K562 (cell line): Measurements from ENCODE around the gene NTSR1. TPM values are rescaled to one million over a fixed set of nuclear protein-coding genes. Genes with fewer than 3 reads are reported as not detected.

Source experiments
- DIDO1 ChIP-seq: fragments of 450-650 bp; IDR thresholded peaks from 2 replicates; pipeline ENCODE4 v1.6.1; 2016; ENCODE audit warnings: low read depth, missing biosample characterization, missing genetic modification characterization
- POLR2G ChIP-seq: fragments of 200-400 bp; formaldehyde crosslinking; IDR thresholded peaks from 2 replicates; pipeline ENCODE4 v1.6.1; 2017; ENCODE audit warnings: low read depth, mild to moderate bottlenecking, antibody characterized with exemption, low read length, moderate library complexity
- SPI1 ChIP-seq: IDR thresholded peaks from 2 replicates; pipeline ENCODE4 v1.6.1; 2011; ENCODE audit warnings: low read depth, low read length, control low read depth, borderline replicate concordance
- TBP ChIP-seq: optimal IDR thresholded peaks from 2 replicates; pipeline ENCODE3; 2011; ENCODE audit warnings: low read depth, low read length, improper control_type of control experiment
- TCF3 ChIP-seq: sonication (generic); formaldehyde crosslinking; IDR thresholded peaks from 2 replicates; pipeline ENCODE4 v1.4.0; 2020; ENCODE audit warnings: mild to moderate bottlenecking, missing genetic modification reagents
- UBTF ChIP-seq, 2 experiments: IDR thresholded peaks; 2 replicates each; pipeline ENCODE4 v1.6.1; 2012; ENCODE audit warnings: improper control_type of control experiment in 2 of 2, low read depth in 2 of 2, low read length in 2 of 2, borderline replicate concordance in 1 of 2
- ZBTB2 ChIP-seq: fragments of 450-650 bp; IDR thresholded peaks from 2 replicates; pipeline ENCODE4 v1.6.1; 2016; ENCODE audit warnings: antibody characterized with exemption
- ZNF282 ChIP-seq: sonication (generic); formaldehyde crosslinking; IDR thresholded peaks from 2 replicates; pipeline ENCODE4 v1.8.1; 2023; ENCODE audit warnings: missing genetic modification reagents
- polyA plus RNA-seq, 8 experiments: library from polyadenylated mRNA; depleted of rRNA in 4 of 8; stranded (reverse) in 5 of 8; unstranded in 3 of 8; fragments of >200 nt; fragmentation: Nextera tagmentation in 2 of 8; fragmentation: Illumina TruSeq in 1 of 8; extraction: Ambion mirVana in 2 of 8; extraction: Trizol in 1 of 8; gene quantifications; 2 replicates each; pipeline versions ENCODE4 v1.2.1 to v1.2.3, GENCODE V29; 2011 to 2014; ENCODE audit warnings: inconsistent platforms in 1 of 8, missing spikeins in 1 of 8
- total RNA-seq, 7 experiments: library from RNA; depleted of rRNA in 6 of 7; stranded (reverse); fragments of >200 nt in 6 of 7; fragmentation: Illumina TruSeq in 2 of 7; extraction: Trizol in 2 of 7; gene quantifications; 2 replicates each; pipeline versions ENCODE4 v1.2.1 to v1.2.3, GENCODE V29; 2011 to 2021; ENCODE audit warnings: low replicate concordance in 1 of 7
- TF ChIP-seq, protein P1 (sequence below): fragments of 250-450 bp; sonication (Bioruptor Pico); IDR thresholded peaks from 2 replicates; pipeline ENCODE4 v1.4.0; 2020; ENCODE audit warnings: mild to moderate bottlenecking, moderate library complexity
- TF ChIP-seq, protein P2 (sequence below): fragments of 150-350 bp; IDR thresholded peaks from 2 replicates; pipeline ENCODE4 v1.6.1; 2014; ENCODE audit warnings: low read depth, mild to moderate bottlenecking, low read length, borderline replicate concordance

The NTSR1 gene
- total and polyA plus RNA-seq, 9 of the 15 experiments (the other 6 are each of a cell fraction or from before 2014, with no cell fraction given) = 0.04 to 0.40 (median 0.13) TPM; not detected in 3

DNA sequence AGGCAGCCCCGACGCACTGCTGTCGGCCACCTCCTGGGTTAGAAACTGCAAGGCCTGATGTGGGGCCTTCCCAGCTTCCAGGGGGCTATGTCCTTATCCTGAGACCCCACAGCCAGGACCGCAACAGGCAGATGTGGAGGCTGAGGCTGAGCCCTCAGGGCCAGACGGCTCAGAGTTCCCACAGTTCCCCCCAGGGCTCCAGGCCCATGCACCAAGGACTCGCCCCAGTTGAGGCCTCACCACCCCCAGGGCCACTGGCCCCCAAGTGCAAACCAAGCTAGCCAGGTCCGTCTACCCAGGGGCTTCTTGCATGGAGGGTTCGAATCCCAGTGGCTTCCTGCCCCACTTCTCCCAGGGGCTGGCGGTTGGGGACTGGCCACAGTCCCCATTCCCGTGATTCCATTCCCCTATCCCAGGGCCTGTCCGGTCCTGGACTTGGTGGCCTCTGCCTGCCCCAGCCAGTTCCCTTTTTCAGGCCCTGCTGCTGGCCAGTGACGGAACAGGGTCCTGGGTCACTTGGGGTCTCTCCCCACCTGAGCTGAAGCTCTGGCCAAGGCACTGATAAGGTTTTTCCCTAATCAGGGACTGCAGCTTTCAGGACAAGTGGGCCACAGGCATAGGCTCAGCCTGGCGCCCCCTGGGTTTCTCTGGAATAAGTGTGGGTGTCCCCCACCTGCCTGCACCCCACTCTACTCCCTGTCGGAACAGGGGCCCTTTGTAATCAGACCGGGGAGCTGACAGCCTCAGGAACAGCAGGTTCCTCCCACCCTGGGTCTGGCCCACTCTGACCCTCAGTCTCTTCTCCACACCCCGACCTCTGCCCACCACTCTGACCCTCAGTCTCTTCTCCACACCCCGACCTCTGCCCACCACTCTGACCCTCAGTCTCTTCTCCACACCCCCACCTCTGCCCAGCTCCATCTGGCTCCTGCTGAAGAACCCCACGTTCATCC lies 44.3 kb upstream of the NTSR1 start (continued):
- 0 out of 2 replicates have a peak, but pooled peaks have one; percentile 9 for TF ChIP-seq POLR2G
- no peak for TF ChIP-seq ZNF282
- no peak for TF ChIP-seq TBP
- TF ChIP-seq DIDO1 = no peak
- TF ChIP-seq, protein P1, sequence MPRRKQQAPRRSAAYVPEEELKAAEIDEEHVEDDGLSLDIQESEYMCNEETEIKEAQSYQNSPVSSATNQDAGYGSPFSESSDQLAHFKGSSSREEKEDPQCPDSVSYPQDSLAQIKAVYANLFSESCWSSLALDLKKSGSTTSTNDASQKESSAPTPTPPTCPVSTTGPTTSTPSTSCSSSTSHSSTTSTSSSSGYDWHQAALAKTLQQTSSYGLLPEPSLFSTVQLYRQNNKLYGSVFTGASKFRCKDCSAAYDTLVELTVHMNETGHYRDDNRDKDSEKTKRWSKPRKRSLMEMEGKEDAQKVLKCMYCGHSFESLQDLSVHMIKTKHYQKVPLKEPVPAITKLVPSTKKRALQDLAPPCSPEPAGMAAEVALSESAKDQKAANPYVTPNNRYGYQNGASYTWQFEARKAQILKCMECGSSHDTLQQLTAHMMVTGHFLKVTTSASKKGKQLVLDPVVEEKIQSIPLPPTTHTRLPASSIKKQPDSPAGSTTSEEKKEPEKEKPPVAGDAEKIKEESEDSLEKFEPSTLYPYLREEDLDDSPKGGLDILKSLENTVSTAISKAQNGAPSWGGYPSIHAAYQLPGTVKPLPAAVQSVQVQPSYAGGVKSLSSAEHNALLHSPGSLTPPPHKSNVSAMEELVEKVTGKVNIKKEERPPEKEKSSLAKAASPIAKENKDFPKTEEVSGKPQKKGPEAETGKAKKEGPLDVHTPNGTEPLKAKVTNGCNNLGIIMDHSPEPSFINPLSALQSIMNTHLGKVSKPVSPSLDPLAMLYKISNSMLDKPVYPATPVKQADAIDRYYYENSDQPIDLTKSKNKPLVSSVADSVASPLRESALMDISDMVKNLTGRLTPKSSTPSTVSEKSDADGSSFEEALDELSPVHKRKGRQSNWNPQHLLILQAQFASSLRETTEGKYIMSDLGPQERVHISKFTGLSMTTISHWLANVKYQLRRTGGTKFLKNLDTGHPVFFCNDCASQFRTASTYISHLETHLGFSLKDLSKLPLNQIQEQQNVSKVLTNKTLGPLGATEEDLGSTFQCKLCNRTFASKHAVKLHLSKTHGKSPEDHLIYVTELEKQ (CRISPR knock-in tag) = no peak
- TF ChIP-seq UBTF (IDR thresholded peaks at IDR 0.05; ENCODE audit: borderline replicate concordance in 1 of 2, low read depth in 2 of 2, low read length in 2 of 2) = no peak
- peak; percentile 24; the same call in 1 of the 2 replicates for TF ChIP-seq SPI1
- TF ChIP-seq, protein P2, sequence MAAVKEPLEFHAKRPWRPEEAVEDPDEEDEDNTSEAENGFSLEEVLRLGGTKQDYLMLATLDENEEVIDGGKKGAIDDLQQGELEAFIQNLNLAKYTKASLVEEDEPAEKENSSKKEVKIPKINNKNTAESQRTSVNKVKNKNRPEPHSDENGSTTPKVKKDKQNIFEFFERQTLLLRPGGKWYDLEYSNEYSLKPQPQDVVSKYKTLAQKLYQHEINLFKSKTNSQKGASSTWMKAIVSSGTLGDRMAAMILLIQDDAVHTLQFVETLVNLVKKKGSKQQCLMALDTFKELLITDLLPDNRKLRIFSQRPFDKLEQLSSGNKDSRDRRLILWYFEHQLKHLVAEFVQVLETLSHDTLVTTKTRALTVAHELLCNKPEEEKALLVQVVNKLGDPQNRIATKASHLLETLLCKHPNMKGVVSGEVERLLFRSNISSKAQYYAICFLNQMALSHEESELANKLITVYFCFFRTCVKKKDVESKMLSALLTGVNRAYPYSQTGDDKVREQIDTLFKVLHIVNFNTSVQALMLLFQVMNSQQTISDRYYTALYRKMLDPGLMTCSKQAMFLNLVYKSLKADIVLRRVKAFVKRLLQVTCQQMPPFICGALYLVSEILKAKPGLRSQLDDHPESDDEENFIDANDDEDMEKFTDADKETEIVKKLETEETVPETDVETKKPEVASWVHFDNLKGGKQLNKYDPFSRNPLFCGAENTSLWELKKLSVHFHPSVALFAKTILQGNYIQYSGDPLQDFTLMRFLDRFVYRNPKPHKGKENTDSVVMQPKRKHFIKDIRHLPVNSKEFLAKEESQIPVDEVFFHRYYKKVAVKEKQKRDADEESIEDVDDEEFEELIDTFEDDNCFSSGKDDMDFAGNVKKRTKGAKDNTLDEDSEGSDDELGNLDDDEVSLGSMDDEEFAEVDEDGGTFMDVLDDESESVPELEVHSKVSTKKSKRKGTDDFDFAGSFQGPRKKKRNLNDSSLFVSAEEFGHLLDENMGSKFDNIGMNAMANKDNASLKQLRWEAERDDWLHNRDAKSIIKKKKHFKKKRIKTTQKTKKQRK = no peak
- TF ChIP-seq ZBTB2 = no peak
- TF ChIP-seq TCF3 (CRISPR knock-in tag) = 0 out of 2 replicates have a peak, but pooled peaks have one; percentile 7
